HuH-7.5 (cell line): ENCODE results near the gene KLF9.
A peak's percentile ranks its signal among the peaks of the same experiment; 100 is the strongest.

ENCODE experiments used
- DNase-seq: peaks from one replicate; pipeline ENCODE4 v3.0.0; 2011; ENCODE audit warnings: low spot score

The KLF9 gene

DNA sequence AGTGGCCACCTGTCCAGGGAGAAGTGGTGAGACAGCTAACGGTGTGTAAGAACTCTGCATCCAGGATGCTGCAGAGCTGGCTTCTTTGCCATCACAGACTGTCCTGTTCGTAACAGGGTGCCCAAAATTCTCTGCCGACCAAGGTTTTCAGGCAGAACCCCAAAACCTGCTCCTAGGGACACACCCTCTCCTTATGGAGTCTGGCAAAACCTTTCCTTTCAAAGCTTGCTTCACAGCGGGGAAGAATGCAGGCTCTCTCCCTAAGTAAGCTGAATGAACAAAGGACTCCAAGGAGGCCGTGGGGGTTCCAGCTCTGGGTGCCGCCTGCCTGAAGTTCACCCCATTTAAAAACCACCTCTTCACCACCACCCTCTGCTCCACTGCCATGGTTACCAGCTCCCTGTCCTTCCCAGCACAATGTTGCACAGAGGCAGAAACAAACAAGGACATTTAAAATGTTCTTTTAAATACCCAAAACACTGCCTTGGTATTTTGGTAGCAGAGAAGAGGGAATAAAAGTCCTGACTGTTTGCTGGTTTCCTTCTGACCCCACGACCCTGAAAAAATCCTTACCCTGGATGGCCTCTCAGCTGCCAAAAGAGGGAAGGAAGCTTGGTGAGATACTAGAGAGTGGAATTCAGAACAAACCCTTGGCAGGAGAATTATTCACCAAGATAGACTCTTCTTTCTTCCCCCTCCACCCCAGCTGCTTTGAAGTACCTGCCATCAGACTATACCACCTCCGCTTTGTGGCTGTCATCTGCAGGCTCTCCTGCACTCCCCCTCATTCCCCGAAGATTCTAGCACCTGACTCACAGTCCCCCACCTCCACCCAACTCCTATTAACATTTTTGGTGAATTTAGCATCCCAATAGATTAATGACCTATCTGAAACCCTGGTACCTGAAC, 7.1 kb upstream of the KLF9 start:
- DNase-seq, result no peak

DNA sequence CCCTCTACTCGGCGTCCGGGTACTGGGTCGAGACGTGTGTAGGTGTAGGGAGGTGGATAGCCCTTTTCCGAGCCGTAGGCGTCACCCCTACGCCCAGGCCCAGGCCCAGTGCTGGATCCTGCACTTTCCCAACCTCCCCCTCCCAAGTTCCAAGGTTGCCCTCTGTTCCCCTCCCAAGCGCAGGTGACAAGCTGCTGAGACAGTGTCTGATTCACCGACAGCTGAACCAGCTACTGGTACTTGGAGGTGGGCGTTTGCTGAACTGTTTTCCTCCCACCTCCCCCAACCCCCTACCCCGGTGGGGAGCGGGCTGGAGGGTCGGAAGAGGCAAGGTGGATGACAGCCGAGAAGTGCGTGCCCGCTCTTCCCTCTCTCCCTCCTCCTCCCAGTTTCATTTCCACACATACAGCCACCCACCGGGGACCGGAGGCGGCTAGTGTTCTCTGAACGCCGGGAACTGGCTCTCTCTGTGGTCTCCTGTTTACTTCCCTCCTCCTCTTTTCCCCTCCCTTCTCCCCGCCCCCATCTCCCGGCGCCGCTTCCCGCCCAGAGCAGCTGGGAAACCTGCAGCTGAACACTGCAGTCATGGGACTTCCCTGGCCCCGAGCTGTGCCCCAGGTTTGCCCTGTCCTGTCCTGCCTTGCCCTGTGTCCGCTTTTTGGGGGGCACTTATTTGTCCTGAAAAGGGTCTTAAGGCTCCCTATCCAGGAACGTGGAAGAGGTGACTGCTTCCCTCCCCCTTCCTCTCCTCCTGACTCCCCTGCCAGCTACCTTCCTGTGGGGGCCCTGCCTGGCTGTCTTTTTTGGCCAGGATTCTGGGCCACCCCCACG, 6.2 kb upstream of the KLF9 start:
- peak; percentile 75 for DNase-seq

DNA sequence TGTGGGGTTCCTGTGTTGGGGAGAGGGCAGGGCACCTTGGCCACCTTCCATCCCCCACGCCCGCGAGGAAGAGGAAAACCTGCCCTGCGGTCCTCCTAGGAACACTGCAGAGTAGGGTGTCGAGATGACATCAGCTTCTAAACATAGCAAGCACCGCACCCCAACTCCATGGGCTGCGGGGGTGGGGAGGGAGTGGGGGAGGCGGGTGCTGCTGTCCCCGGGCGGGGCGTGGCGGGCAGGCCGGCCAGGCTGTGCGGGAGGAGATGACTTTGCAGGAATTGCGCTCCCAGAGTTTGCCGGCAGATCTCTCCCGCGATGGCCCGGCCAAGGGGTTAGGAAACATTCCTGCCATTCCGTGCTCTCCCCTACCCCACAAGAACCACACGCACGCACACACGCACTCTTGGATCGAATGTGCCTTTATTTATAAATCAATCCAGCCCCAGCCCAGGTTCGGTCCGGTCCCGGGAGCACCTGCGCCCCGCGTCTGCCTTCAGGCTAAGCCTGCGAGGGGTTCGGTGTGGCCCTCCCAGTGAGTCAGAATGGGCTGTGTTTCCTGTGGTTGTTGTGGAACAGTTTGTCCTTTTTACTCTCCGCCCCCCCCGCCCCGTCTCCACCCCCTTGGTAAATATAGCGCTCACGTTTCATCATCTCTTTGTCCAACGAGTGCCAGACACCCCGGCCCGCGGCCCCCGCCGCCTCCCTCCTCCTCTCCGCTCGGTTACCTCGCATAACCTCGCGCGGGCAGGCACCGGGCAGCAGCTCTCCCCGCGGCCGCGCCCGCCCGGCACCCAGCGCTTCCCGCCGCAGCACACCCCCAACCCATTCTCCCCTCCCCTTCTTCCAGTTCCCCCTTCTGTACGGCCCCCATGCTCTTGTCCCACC, 5.3 kb upstream of the KLF9 start:
- peak; percentile 84 for DNase-seq

DNA sequence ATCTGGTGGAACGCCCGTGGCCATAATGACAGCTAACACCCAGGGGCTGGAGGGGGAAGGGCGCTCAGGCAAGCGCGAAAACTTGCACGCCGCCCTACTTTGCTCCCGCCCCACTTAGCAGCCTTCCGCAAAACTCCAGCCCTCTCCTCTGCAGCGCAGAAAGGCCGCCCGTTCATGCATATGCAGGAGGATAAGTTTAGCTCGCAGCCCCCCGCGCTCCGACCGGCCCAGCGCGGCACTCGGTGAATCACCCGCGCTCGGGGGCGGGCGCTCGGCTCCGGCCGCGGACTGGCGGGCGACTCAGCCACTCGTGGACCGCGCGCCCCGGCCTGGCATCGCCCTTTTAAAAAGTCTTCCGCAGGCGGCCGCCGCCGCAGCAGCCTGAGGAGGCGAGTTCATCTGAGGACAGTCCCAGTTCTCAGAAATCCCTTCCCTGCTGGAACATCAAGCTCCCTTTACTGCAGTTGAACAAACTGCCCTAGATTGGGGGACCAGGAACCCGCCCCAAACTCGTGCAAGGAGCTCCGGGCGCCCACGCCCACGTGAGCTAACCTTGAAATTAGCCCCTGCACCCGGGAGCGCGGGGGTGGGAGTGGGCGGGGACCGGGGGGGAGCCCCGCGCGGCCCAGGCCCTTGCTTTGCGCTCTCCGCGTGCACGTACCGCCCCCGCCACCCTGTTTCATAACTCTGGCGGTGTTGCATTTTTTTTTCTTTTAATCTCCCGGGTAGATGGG, 4.5 kb upstream of the KLF9 start:
- peak; percentile 76 for DNase-seq

DNA sequence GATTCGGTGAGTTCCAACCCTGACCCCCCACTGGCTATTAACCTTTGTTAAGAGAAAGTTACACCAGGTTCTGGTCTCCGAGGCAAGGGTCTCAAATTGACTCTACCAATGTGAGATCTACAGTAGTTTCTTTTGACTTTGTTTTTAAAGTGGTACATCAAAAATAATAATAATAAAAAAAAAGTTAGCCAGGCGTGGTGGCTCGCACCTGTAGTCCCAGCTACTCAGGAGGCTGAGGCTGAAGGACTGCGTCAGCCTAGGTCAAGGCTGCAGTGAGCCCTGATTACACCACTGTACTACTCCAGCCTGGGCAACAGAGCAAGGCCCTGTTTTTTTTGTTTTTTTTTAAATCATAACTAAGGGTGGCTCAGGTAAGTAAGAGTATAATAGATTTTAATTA, 1.0 kb upstream of the KLF9 start:
- DNase-seq, result no peak

DNA sequence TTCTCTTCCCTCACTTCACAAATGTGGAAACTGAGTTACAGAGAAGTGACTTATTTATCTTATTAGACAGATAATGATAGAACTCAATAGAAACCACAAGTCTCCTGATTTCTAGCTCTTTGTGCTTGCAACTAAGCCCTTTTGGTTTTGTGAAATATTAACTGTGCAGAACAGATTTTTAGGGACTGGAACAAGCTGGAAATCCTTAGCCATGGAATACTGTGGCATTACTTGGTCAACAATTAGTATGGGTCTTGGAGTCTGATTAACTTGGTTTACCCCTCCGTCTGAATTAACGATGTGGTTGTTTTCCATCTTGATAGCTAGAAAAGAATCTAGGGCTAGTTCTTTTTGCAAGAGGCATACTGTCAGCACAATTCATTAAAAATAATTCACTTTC, 584 bp upstream of the KLF9 start:
- no peak for DNase-seq

DNA sequence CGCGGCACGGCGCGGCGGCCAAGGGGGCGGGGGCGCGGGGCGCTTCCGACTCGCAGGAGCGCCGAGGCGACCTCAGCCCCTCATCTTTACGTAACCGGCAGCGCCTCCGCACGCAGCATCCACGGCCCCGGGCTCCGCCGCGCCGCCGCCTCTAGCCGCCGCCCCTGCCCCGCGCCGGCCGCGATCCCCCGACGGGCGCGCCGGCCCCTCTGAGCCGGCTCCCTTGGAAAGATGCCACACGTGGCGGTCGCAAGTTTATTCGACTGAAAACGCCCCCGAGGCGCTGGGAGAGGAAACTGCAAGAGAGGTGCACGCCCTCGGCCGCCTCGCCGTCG, 1.0 kb downstream of the KLF9 start:
- peak; percentile 37 for DNase-seq

DNA sequence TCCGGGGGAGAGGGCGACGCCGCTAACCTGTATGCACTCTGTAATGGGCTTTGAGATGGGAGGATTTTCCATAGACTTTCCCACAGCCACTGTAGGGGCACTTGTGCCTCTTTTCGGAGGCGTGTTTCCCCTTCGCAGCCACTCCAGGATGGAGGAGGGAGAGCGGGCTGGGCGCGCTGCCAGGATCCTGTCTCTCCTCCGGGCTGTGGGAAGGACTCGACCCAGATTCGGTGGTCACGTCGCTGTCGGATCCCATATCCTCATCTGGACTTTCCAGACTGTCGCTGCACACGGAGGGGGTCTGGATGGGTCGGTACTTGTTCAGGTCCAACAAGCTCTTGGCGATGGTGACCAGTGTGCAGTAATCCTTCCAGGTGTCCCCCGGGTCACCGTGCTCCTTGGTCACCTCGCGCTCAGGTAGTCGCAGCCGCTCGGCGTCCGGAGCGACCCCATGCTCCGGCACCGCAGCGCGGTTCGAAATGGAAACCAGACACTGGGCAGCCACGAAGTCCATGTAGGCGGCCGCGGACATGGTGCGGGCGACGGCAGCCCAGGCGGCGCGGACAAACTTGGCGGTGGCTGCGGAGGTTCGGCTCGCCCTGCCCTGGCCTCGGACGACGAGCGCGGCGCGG, 1.5 kb downstream of the KLF9 start:
- peak; percentile 55 for DNase-seq

DNA sequence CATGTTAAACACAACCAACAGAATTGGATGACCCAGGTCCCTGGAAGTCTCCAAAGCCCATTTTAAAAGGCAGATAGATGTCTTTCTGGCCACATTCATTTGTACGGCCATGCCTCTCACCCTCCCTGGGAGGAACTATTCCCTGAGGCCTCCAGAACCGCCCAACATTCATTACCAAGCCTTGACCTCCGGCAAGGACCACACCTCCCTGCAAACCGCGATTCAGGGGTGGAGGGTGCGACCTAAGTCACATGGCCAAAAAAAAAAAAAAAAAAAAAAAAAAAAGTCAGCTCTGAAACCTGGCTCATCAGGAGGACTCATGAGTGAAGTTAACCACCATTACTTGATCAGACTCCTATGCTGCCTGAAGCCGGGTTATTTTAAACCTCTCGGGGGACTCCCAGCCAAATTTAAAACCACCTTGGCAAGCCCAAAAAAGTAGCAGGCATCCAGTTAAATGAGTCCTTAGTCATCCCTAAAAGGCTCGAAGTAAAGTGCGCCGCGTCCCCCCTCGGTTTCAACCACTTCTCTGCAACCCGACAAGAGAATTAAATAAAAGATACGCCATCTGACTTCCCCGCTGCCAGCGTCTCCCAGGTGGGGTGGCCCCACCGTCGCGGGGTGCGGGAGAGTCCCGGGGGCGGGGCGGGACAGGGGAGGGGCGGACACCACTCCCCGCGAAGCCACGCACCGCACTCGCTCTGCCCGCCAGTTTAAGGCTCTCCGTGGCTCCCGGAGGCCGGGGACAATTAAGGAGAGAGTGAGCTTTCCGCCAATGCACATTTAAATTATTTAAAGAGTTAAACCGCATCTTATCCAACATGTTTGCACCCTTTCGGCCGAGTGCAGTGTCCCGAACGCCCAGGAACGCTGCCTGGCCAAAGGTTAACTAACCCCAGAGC, 2.3 kb downstream of the KLF9 start:
- peak; percentile 68 for DNase-seq

DNA sequence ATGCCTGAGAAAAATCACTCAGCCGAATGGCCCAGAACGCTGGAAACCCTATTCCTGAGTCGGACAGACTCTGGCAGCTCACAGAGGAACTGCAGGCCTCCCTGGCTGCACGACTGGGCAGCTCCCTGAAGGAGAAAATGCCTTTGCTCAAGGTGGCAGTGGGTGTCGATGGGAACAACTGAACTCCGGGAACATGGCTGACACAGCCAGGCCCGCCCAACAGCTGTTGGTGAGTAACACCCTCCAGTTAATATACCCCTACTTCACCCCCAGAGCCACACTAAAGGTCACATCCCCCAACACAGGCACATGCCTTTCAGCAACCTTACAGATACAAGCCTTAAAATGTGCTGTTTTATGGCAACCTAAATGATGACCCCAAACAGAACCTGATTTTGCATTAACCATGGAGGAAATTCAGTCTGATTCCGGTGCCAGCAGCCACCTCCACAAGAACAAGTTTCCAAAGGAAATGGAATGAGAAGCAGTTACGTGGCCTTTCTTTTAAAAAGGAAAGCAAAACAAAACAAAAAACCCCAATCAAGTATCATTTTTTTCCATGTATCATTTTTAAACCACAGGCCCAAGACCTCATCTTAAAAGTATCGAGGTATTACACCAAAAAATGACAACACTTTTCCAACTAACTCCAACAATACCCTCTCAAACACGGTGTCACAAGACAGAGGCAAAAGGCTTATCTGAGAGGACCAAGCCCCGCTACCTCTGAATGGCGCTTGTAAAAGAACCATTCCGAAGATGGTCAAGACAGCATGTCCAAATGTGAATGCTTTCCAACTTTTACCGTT, 3.1 kb downstream of the KLF9 start:
- DNase-seq, result no peak

DNA sequence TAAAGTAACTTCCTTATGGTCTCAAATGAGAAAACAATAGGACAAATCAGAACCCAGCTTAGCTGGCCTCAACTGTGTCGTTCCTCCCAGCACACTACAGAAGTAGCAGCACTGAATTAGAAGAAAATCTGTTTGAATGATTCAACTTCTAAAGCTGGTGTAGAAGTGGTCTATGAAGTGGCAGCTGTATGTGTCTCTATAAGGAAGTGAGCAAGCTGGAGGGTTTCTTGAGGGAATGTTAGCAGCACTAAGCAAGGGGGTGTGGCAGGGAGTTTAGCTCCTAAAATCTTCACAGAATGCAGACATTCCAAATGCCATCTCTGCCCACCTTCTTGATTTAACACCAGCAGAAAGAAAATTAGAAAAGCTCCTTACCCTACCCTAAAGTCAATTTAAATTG, 4.1 kb downstream of the KLF9 start:
- no peak for DNase-seq

DNA sequence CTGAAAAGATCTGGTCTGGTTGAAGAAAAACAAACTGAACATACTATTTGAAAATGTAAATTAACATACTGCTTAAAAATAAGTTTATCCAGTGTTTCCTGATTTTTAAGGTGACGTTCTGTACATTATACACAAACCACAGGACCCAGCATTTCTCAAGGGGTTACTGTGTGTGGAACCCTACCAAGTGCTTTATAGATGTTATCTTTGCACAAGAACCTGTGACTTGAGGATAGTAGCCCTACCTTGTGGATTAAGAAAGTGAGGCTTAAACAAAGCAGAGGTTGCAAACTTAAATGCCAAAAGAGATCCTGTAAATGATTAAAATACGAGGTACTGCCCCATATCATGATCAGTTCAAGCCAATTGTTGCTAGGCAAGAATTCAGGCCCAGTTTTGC, 4.7 kb downstream of the KLF9 start:
- no peak for DNase-seq

DNA sequence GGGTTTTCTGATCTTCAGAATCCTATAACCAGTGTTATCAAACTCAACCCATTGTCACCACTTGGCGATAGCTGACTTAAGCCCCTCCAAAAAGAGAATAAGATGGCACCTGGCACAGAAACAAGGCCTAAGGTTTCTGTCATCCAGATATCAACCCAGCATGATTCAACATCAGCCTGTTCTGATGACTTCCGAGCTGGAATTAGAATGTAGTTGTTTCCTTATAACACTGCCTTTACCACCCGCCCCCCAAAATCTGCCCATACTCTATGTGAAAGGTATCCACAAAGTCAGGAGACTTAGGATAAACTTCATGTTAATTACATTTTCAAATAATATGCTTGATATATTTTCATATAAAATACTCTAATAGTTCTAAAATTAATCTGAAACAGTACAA, 5.2 kb downstream of the KLF9 start:
- DNase-seq, result no peak

DNA sequence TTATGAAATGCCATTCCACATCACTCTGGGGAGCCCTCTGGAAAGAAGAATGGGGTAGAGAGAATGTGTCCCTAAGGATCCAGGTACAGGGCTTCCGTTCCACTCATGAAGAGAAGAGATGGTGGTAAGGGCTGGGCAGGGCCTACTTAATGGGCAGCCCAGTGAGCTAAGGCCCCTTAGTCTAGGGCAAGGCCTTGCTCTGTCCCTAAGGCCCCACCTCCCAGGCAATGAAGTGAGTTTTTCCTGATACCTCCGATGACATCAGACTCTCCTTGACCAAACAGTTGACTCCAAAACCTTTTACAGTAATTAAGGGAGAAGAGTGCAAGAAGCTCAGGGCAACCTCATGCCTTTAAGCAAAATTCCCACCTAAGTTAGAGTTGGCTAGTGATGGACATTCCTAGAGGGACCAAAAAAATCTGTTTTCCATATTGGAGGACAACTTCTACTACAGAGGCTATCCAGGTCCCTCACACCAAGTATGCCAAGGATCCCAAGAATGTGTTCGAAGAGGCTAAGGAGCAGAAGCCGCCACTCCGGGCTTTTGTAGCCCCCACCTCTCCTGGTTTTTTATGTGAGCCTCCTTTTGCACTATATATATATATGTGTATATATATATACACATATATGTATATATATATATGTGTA, 5.9 kb downstream of the KLF9 start:
- no peak for DNase-seq

DNA sequence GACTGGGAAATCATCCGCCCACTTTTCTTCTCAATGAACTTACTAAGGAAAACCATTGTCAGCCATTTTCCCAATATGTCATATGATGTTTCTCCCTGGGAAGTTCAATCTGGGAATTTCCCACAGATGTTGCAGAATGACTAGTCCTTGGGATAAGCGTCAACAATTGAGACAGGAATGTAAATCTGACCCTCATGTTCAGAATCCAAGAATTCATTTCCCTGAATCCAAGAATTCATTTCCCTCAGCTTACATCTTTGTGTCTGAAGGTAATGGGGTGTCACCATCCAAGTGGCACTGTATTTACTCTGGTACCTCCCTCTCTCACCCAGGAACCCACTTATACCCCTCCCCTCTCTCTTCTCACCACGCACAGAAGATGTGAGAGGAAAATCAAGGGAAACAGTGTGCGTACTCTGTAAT, 7.4 kb downstream of the KLF9 start:
- no peak for DNase-seq

DNA sequence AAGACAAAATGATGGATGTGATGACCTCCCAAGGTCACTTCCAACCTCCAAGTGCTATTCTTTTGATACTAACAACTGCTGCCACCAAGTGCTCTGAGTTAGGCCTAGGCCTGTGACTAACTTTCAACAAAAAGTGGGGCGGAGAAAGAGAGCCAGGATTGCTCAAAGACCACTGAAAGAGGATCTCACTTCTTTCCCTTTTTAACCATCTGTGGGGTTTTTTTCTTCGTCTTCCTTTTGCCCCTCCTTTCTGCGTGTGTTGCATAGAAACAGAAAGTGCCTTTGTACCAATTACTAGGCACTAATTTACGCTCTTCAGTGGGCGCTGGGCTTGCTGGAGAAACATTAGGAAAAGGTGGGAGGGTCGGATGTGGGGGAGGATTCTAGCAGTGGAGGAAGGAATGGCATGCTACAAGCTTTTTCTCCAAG, 8.0 kb downstream of the KLF9 start:
- DNase-seq, result no peak

DNA sequence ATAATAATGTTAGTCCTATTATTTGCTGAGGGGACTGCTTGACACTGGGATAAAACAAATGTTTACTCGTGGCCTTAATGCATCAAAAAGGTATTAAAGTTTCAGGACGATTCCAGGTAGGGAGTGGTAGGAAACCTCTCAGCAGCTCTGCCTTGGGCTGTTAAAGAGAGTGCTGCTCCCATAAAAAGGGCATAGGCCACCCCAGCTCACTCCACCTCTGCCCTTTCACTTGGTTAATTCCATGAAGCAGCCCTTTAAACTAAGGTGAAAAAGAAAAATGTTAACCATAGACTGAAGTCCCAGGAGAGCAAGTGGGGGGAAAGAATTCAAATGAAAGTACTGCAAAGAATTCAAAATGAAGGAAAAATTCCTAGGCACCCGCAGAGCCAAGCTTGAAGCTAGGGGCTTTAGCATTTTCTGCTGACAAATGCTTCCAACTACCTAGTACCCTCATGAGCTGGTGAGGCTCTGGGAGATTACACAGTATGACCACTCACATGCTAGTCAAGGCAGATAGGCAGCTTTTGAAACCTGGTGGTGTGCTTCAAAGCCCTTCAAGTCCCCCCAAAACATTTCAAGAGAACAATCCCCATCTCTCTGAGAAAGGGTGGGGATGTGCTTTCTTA, 8.5 kb downstream of the KLF9 start:
- no peak for DNase-seq

DNA sequence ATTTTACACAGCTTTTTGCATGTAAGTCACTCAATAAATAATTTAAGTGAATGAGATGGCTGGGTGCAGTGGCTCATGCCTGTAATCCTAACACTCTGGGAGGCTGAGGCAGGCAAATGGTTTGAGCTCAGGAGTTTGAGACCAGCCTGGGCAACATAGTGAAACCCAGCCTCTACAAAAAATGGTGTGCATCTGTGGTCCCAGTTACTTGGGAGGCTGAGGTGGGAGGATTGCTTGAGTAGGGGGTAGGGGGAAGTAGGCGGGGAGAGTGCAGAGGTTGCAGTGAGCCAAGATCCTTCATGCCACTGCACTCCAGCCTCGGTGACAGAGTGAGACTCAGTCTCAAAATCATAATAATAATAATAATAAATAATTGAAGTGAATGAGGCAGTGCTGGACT, 10.2 kb downstream of the KLF9 start:
- DNase-seq, result no peak
